Glomerular visceral epithelial cell (primary cell): ENCODE data around the gene SEMA5B.

Experiments
- DNase-seq: peaks from one replicate; pipeline ENCODE4 v3.0.0-alpha.2; 2016; ENCODE audit errors: extremely low spot score

SEMA5B gene

DNA sequence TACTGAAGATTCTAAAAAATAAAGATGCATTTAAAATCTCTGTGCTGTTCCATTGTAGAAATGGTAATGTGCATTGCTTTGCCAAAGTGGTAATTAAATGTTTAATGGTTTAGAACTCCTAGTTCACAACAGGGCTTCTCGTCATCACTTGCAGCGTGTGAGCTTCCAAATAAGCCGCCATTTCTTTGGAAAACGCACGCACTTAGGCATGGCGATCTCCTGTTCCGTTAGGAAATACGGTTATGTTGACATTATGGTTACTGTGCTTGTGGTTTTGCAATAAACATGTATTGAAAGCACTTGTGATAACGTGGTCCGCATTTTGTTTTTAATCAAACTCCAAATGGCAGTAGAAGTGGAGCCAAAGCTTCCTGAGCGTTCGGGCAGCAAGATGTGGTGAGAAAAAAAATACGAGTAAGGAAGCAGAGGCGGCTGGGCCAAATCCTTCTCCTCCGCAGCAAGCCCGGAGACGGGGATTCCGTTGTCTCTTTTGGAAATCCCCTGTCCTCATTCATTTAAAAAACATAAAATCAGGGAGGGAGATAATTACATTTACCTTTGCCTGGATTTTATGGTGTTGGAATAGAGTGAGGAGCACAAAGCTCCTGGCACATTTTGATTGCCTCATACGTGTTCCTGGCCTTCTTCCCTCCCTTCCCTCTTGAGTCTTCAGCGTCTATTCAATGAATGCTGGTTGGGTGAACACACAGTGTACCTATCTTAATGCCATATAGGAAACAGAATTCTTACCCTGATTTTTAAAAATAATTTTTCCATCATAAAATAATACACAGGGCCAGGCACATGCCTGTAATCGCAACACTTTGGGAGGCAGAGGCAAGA is 135.2 kb downstream of the SEMA5B start:
- no peak for DNase-seq

DNA sequence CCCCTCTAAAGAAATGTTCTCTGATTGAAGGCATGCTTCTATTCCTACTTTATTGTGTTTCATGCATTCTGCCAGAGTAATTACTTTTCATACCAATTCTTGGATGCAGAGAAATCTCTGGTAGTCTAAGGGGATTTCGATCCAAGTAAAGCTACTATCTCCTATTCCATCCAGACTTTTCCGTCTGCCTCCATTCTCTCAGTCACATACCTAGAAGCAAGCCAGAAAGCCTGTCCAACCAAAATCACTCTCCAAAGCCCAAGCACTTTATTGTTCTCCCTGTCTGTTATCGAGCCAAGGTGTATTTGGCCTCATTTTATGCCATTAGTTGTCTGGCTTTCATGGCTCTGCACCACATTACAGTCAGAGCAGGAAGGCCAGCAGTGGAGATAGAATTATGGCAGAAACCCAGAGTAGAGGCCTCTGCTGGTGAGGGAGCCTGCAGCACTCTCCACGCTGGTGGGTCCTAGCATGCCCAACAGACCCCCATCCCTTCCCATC is 136.8 kb downstream of the SEMA5B start:
- DNase-seq = no peak

DNA sequence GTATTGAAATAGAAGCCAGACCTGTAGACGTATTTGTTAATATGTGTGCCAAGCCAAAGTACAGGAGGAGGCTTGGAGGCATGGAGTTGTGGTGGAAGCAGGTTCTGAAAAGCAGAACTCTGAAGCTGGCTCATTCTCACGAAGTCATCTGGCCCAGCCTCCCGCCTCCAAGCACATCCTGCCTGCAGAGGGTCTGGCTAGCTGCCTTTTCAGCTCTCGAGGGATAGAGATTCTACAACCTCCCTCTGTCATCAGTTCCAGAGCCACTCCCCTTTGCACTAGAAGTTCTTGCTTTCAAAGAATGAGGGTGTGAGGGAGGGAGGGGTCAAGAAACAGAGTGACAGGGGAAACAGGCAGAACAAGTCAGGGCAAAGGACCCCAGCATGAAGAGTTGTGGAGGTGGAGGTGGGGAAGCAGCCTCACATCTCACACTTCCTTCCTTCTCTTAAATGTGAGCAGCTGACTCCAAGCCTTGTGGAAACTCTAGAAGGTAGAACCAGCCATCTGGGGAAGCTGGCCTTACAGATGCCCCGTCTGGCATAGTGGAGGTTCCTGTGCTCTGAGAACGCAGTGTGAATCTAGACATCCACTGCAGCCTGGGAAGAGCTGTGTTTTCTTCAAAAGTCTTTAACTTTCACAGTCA is 137.4 kb downstream of the SEMA5B start:
- DNase-seq = peak; percentile 23

DNA sequence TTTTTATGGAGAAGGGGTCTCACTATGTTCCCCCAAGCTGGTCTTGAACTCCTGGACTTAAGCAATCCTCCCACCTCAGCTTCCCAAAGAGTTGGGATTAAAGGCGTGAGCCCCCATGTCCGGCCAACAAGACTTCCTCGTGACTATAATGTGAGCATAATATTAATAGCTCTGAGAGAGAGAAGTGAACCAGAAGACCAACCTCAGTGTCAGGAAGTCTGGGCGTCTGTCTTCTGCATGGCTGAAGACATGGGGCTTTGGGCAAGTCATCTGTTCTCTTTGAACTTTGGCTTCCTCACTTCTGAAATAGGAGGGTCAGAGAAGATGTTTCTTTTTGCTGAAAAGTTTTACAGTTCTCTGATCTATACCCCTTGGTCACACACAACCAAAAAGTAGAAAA is 140.6 kb downstream of the SEMA5B start:
- no peak for DNase-seq

DNA sequence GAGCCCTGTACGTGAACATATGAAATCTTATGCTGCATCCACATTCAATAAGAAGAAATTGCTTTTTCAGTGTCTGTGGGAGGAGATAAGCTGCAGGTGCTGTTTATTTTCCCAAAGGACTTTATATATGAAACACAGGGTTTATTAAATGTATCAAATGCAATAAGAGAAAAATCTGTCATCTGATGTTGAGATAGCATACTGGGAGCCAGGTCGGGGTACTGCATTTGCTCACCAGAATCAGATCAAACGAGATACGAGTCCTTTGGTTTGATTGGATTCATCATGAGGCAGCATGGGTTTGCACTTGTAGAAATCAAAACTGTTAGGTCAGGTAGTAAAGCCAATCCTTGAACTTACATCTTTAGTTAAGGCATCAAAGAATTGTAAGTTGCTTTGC is 141.3 kb downstream of the SEMA5B start:
- DNase-seq = no peak

DNA sequence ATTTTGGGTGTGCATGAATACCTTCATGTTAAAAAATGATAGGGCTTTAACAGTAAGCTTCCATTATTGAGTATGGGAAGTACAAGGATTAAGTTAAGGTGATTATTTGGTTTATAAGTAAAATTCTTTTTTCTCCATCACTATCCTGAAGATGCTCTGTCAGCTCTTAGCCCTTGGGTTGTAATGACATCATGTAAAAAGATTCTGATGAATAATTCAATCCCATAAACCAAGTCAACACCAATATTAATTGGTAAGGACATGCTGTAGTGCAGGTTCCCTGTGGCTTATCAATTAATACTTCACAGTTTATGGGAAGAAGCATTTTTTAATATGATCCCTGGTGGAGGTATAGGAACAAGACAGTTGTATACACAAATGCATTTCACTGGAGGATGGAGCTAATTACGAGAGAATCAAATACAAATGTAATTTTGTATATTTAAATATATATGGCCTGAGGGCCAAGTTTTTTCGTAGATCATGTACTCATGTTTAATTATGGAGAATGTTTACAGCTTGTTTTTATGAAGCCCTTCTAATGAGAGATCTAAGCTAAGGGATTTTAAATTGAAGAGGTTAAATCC is 145.1 kb downstream of the SEMA5B start:
- DNase-seq = no peak

DNA sequence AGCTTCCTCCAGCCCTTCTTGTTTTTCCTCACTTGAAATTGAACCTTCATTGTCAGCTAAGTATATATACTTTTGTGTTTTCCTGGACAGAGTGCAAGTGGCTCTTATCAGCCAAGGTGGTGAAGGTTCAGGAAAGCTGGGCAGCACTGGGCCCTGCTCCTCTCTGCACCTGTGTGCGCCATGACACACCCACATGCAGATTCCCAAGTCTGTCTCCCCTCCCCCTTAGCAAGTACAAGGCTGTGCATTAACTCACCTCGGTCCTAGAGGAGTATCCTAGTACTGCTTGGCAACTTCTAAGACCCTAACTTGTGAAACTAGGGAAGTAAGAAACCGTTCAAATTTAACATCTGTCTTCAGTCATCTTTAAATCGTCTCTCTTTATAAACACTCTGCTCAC is 146.9 kb downstream of the SEMA5B start:
- DNase-seq = no peak

DNA sequence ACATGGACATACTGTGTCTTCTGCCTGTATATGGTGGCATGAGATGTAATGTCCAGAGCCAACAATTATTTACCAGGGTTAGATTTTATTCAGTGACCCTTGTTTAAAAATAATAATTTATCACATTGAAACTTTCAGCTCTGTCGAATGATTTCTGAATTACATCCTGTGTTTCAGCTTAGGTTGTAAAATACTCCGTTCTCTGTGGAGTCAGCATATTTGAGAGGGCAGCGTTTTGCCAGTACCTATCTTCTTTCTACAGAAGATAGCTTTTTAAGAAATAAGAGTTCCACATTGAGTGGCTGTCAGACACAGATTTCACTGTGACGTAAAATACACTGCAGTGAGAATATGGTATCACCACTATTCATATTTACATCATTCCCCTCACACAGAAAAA is 147.4 kb downstream of the SEMA5B start:
- no peak for DNase-seq

DNA sequence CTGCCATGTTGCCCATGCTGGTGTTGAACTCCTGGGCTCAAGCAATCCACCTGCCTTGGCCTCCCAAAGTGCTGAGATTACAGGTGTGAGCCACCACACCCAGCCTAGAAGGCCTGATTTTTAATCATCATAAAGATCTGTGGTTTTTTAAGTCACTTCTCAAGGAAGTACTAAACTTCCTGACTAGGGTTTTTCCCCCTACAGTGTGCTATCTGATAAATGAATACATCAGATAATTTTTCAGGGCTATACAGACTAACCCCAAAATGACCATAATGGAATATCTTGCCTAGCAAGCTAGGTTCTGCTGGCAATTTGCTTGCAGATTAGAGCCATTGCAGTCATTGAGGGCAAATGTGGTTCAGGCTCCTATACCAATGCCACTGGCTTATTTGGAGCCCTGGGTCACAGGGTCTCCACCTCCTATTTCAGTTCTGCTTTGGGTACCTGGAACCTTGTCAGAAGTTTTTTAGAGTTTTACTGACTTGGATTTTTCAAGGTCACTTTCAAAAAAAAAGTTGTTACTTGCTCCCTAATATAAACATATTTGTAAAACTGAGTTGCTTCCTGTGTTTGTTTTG is 151.9 kb downstream of the SEMA5B start:
- no peak for DNase-seq

DNA sequence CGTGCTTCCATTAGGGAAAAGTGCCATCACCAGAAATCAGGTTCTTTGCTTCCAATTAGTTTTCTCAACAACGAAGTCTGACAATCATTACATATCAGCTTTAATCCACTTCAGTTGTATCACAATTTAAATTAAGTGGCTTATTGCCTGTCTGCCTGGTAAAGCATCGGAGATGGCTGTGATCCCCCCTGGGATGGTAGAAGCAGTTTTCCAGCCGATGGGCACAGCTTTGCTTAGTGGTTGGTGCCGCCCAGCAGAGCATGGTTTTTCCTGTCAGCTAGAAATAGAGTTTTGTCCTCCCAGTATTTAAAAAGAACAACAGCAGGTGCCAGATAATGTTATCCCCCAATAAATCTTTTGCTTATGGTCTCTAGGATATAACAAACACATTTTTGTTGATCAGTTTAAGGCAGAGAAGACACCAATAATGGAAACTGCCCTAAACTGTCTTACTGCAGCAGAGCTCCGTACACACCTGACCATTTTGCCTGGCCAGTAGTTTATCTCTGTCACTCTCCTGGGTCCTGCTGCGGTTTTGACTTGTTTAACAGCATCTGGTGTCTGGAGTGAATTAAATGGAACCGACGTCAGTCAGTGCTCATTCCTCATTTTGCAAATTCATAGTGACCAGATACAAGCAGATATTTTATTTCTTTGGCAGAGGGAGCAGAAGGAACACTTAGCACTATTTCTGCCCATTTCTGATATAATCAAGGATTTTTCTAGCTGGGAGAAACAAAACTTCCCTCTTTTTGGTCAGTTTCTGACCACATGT is 153.6 kb downstream of the SEMA5B start:
- DNase-seq = no peak

DNA sequence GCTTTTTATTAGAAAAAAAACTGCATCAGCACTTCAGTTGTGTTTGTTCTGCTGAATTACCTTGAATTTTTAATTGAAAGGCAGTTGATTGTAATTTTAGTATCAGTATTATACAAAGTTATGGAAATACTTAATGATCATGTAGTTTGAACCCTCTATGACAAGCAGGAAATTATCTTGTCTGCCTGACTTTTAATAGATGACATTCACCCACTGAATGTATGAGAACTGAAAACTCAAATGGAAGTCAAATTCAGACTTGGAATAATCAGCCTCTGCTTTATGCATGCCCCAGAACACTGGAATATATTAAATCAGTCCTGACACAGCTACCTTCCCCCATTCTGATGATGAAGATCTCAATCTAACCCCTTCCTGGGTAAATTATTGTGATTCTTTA is 159.2 kb downstream of the SEMA5B start:
- no peak for DNase-seq

DNA sequence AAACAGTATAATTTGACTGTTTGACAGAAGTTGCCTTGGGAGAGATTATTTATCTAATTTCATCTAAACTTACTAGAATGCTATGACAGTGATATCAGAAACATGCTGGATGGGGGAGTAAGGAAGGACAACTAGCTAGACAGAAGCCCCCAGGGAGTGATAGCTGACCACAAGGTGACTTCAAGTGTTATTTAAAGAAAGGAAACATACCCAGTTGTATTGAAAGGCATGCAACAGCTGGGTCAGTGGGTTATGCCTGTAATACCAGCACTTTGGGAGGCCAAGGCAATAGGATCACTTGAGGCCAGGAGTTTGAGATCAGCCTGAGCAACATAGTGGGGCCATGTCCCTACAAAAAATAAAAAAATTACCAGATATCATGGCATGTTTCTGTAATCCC is 163.1 kb downstream of the SEMA5B start:
- no peak for DNase-seq

DNA sequence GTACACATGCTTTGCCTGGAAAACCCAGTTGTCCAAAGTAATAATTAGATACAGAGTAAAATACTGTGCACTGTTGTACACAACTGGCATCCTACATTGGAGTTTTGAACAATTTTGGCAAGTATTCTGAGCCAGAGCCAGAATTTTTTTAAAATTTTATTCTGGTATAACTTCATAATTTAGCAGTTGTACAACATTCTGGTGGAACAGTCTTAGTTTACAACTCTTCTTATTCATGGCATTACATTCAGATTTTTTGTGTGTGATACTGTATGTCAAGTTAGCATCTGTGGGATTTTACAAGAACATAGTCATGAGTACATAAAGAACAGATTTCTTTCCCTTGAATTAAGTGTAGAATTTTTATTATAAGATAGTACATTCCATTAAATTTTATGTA is 165.2 kb downstream of the SEMA5B start:
- DNase-seq = no peak
